Common myeloid progenitor, CD34-positive (primary cell): ENCODE data around the gene DCDC1.

Source experiments
- CTCF ChIA-PET: fragments of 350-600 bp; sonication (Branson Sonifier 250); formaldehyde crosslinking; loops from one replicate; lab custom pipeline; 2021; ENCODE audit warnings: antibody characterized with exemption; lab: Charles Lee
- POLR2A ChIA-PET: fragments of 350-600 bp; sonication (Branson Sonifier 250); formaldehyde crosslinking; loops from one replicate; lab custom pipeline; 2021; ENCODE audit warnings: antibody characterized with exemption; lab: Charles Lee
- DNase-seq, 3 donors: peaks; one replicate each; pipeline versions ENCODE4 v3.0.0 to v3.0.0-alpha.2; 2013
- H3K27ac ChIP-seq, 2 experiments: 1 replicate in 1 of 2; 2 replicates in 1 of 2; pipeline ENCODE4 v1.7.0; 2013; ENCODE audit warnings: inconsistent platforms in 2 of 2, low read length in 2 of 2, mild to moderate bottlenecking in 2 of 2, low read depth in 1 of 2, moderate library complexity in 1 of 2; ENCODE audit not compliant: severe bottlenecking in 2 of 2, insufficient read depth in 1 of 2, poor library complexity in 1 of 2
- H3K27me3 ChIP-seq, 5 experiments: replicated peaks in 2 of 5; 1 replicate in 3 of 5; 2 replicates in 2 of 5; pipeline versions ENCODE4 v1.6.1 to v1.7.0; 2013; ENCODE audit warnings: low read length in 4 of 5, mild to moderate bottlenecking in 2 of 5, moderate library complexity in 2 of 5, inconsistent platforms in 1 of 5; ENCODE audit not compliant: insufficient read depth in 5 of 5, control insufficient read depth in 4 of 5
- H3K36me3 ChIP-seq, 4 experiments: 1 replicate in 2 of 4; 2 replicates in 2 of 4; pipeline versions ENCODE4 v1.6.1 to v1.7.0; 2013; ENCODE audit warnings: low read length in 3 of 4, control low read depth in 1 of 4, mild to moderate bottlenecking in 1 of 4; ENCODE audit not compliant: control insufficient read depth in 4 of 4, insufficient read depth in 4 of 4
- H3K4me1 ChIP-seq, 4 experiments: 1 replicate in 3 of 4; 2 replicates in 1 of 4; pipeline versions ENCODE4 v1.6.1 to v1.7.1; 2013; ENCODE audit warnings: low read length in 3 of 4, mild to moderate bottlenecking in 3 of 4, control low read depth in 1 of 4, inconsistent platforms in 1 of 4, moderate library complexity in 1 of 4; ENCODE audit not compliant: control insufficient read depth in 4 of 4, insufficient read depth in 4 of 4; ENCODE audit errors: control extremely low read depth in 1 of 4
- H3K4me3 ChIP-seq, 7 experiments: 1 replicate in 4 of 7; 2 replicates in 3 of 7; pipeline versions ENCODE4 v1.5.1 to v1.7.0; 2013; ENCODE audit warnings: mild to moderate bottlenecking in 7 of 7, low read length in 6 of 7, moderate library complexity in 6 of 7, inconsistent platforms in 2 of 7, low read depth in 2 of 7, control low read depth in 1 of 7; ENCODE audit not compliant: insufficient read depth in 4 of 7, control insufficient read depth in 1 of 7; ENCODE audit errors: extremely low read depth in 1 of 7
- H3K9me3 ChIP-seq, 5 experiments: 1 replicate in 4 of 5; 2 replicates in 1 of 5; pipeline versions ENCODE4 v1.6.1 to v1.7.1; 2013; ENCODE audit warnings: low read length in 4 of 5, mild to moderate bottlenecking in 2 of 5, inconsistent platforms in 1 of 5, low read depth in 1 of 5, moderate library complexity in 1 of 5; ENCODE audit not compliant: control insufficient read depth in 4 of 5, insufficient read depth in 2 of 5; ENCODE audit errors: control extremely low read depth in 1 of 5
- WGBS: methylation state at CpG from one replicate; pipeline ENCODE4 v1.1.5; 2013; ENCODE audit not compliant: insufficient coverage; 5-methylcytosine and 5-hydroxymethylcytosine counted together

DCDC1 gene

GRCh38 chr11:30911247-30911646 lies 458.3 kb downstream of the DCDC1 start:
- DNase-seq: no peak
- ChIA-PET POLR2A (interaction anchor here (0.8 kb wide), 1 partner anchor 30 kb away, joined by 3 read pairs; no protein-coding TSS in a partner anchor), CTCF (no interaction called here)
- no peaks in the 10 kb centered on the region for H3K9me3 ChIP-seq
- no peak overlapping the region for H3K4me3 ChIP-seq
- H3K36me3 ChIP-seq: no peaks in the 10 kb centered on the region
- no peaks in the 10 kb centered on the region for H3K4me1 ChIP-seq
- H3K27ac ChIP-seq: no peak overlapping the region
- H3K27me3 ChIP-seq: peaks cover 0 to 14% (median 4%) of the 10 kb centered on the region in 5 experiments

GRCh38 chr11:30908857-30909256 lies 460.7 kb downstream of the DCDC1 start:
- Histone ChIP-seq H3K36me3 (no peaks in the 10 kb centered on the region), H3K9me3 (no peaks in the 10 kb centered on the region), H3K4me3 (no peak overlapping the region), H3K27me3 (peaks cover 0 to 3% (median 2%) of the 10 kb centered on the region in 5 experiments), H3K4me1 (no peaks in the 10 kb centered on the region), H3K27ac (no peak overlapping the region)
- no CpG with 5 or more reads among the region's 1 CpG for WGBS
- DNase-seq: no peak
- ChIA-PET CTCF (no interaction called here), POLR2A (no interaction called here)

- Histone ChIP-seq H3K4me3 (no peak overlapping the region), H3K36me3 (no peaks in the 10 kb centered on the region), H3K4me1 (no peaks in the 10 kb centered on the region), H3K27me3 (peaks cover 0 to 2% (median 0%) of the 10 kb centered on the region in 5 experiments), H3K27ac (no peak overlapping the region), H3K9me3 (no peaks in the 10 kb centered on the region)
- DNase-seq: no peak
- no CpG with 5 or more reads among the region's 2 CpGs for WGBS
- CTCF ChIA-PET: no interaction called here
- POLR2A ChIA-PET: no interaction called here
Observed at GRCh38 chr11:30908272-30908671, 461.3 kb downstream of the DCDC1 start.

GRCh38 chr11:30902929-30903328 lies 466.6 kb downstream of the DCDC1 start:
- Histone ChIP-seq H3K9me3 (no peaks in the 10 kb centered on the region), H3K27ac (no peak overlapping the region), H3K4me3 (no peak overlapping the region), H3K36me3 (no peaks in the 10 kb centered on the region), H3K4me1 (no peaks in the 10 kb centered on the region), H3K27me3 (peaks cover 0 to 7% (median 0%) of the 10 kb centered on the region in 5 experiments)
- ChIA-PET POLR2A (no interaction called here), CTCF (interaction anchor here (0.9 to 1.4 kb wide), 3 partner anchors 11 to 17 kb away, joined by 3 to 4 read pairs (median 4); no protein-coding TSS in a partner anchor)
- no peak for DNase-seq

GRCh38 chr11:30895046-30895445 lies 474.5 kb downstream of the DCDC1 start:
- Histone ChIP-seq H3K4me1 (no peaks in the 10 kb centered on the region), H3K27ac (no peak overlapping the region), H3K27me3 (peaks cover 0 to 5% (median 0%) of the 10 kb centered on the region in 5 experiments), H3K4me3 (no peak overlapping the region), H3K36me3 (no peaks in the 10 kb centered on the region), H3K9me3 (no peaks in the 10 kb centered on the region)
- 92% methylated on average over 2 of the region's 2 CpGs for WGBS
- DNase-seq: no peak
- POLR2A ChIA-PET: no interaction called here
- CTCF ChIA-PET: no interaction called here

- Histone ChIP-seq H3K4me1 (no peaks in the 10 kb centered on the region), H3K9me3 (no peaks in the 10 kb centered on the region), H3K4me3 (no peak overlapping the region), H3K27ac (no peak overlapping the region), H3K27me3 (peaks cover 0 to 2% (median 0%) of the 10 kb centered on the region in 5 experiments), H3K36me3 (no peaks in the 10 kb centered on the region)
- POLR2A ChIA-PET: no interaction called here
- CTCF ChIA-PET: no interaction called here
- no CpG with 5 or more reads among the region's 3 CpGs for WGBS
- DNase-seq: no peak
Observed at GRCh38 chr11:30893318-30893717, 476.2 kb downstream of the DCDC1 start.

GRCh38 chr11:30889143-30889794 lies 480.3 kb downstream of the DCDC1 start:
- ChIA-PET CTCF (no interaction called here), POLR2A (no interaction called here)
- Histone ChIP-seq H3K27me3 (no peaks in the 10 kb centered on the region), H3K27ac (no peak overlapping the region), H3K9me3 (no peaks in the 10 kb centered on the region), H3K4me3 (no peak overlapping the region), H3K4me1 (no peaks in the 10 kb centered on the region), H3K36me3 (no peaks in the 10 kb centered on the region)
- 96% methylated on average over 6 of the region's 6 CpGs for WGBS
- no peak for DNase-seq
